Stimulated activated CD4-positive, alpha-beta T cell treated with anti-CD3 and anti-CD28 coated beads, Interleukin-12 subunit alpha, Interleukin-12 subunit beta, amount 100 ng/mL, for 4 hours (primary cell): ENCODE data around the gene HOXA3.

ENCODE experiments used
- DNase-seq: peaks from one replicate; pipeline ENCODE4 v3.0.0-alpha.2; 2020

HOXA3 gene

GRCh38 chr7:27111751-27112277 is 40.6 kb downstream of the HOXA3 start:
- DNase-seq = no peak

GRCh38 chr7:27111042-27111750 is 41.2 kb downstream of the HOXA3 start:
- DNase-seq = no peak

- no peak for DNase-seq
Observed at GRCh38 chr7:27110186-27111031, 42.0 kb downstream of the HOXA3 start.

- no peak for DNase-seq
Observed at GRCh38 chr7:27109466-27110185, 42.8 kb downstream of the HOXA3 start.

GRCh38 chr7:27108390-27109127 is 43.8 kb downstream of the HOXA3 start:
- DNase-seq = no peak

- DNase-seq = no peak
Observed at GRCh38 chr7:27107391-27108381, 44.7 kb downstream of the HOXA3 start.

- no peak for DNase-seq
Observed at GRCh38 chr7:27106901-27107240, 45.5 kb downstream of the HOXA3 start.

- DNase-seq = no peak
Observed at GRCh38 chr7:27106181-27106900, 46.0 kb downstream of the HOXA3 start.

GRCh38 chr7:27105301-27106031 is 46.9 kb downstream of the HOXA3 start:
- DNase-seq = no peak

GRCh38 chr7:27104341-27105058 is 47.9 kb downstream of the HOXA3 start:
- no peak for DNase-seq

- no peak for DNase-seq
Observed at GRCh38 chr7:27103489-27104226, 48.7 kb downstream of the HOXA3 start.

GRCh38 chr7:27102581-27103442 is 49.6 kb downstream of the HOXA3 start, which contains the start of gene HOXA2:
TSS of gene HOXA2 (minus strand) at chr7:27102683. CDS start at chr7:27102500, 183 bp downstream.
- DNase-seq = no peak

- no peak for DNase-seq
Observed at GRCh38 chr7:27101957-27102580, 50.3 kb downstream of the HOXA3 start.

- no peak for DNase-seq
Observed at GRCh38 chr7:27101171-27101956, 51.0 kb downstream of the HOXA3 start.

GRCh38 chr7:27100694-27101170 is 51.7 kb downstream of the HOXA3 start:
- no peak for DNase-seq
